ENCODE results near the gene ZNRF4. TPM values are rescaled to one million over a fixed set of nuclear protein-coding genes. Genes with fewer than 3 reads are reported as not detected.

The ZNRF4 gene
- total RNA-seq, 1 experiment from 2014 or later, result not detected

GRCh38 chr19:5478925-5479588 lies 23.8 kb downstream of the ZNRF4 start:
- H3K9me3 Mint-ChIP-seq (ENCODE audit: unreplicated experiment), result no peaks in the 10 kb centered on the region
- H3K9me3 ChIP-seq, result no peaks in the 10 kb centered on the region
- no peak overlapping the region for H3K4me3 ChIP-seq (ENCODE audit: low read depth, low read length)
- no TSS peak for BruUV-seq (replicated peaks)
- no peak overlapping the region for H3K4me3 Mint-ChIP-seq (ENCODE audit: unreplicated experiment)
- no peaks in the 10 kb centered on the region for H3K4me1 Mint-ChIP-seq (ENCODE audit: low read depth, unreplicated experiment)
- no peaks in the 10 kb centered on the region for H3K27me3 Mint-ChIP-seq (ENCODE audit: insufficient read depth, unreplicated experiment)
- intact Hi-C loops (cut with micrococcal nuclease; ENCODE audit: unreplicated experiment), result loop anchor here (10.0 kb wide), 1 partner anchor 74 kb away; no protein-coding TSS in a partner anchor
- H3K27ac Mint-ChIP-seq (ENCODE audit: unreplicated experiment), result no peak overlapping the region
- no peaks in the 10 kb centered on the region for H3K36me3 Mint-ChIP-seq (ENCODE audit: insufficient read depth, unreplicated experiment)
- DNase-seq, result no peak
- 0 out of 2 replicates have a peak, but pooled peaks cover under 1% of the 10 kb centered on the region for H3K4me1 ChIP-seq
- H3K36me3 ChIP-seq (ENCODE audit: control insufficient read depth, insufficient read depth, low read length), result no peaks in the 10 kb centered on the region
- ChIA-PET POLR2A (no interaction called here), CTCF (no interaction called here)
- no peak for TF ChIP-seq CTCF (IDR thresholded peaks at IDR 0.05; ENCODE audit: insufficient read depth in 1 of 2, low read depth in 1 of 2, low read length in 1 of 2, severe bottlenecking in 1 of 2, unreplicated experiment in 1 of 2)
- H3K27me3 ChIP-seq (replicated peaks; ENCODE audit: control insufficient read depth, insufficient read depth, low read length), result no peaks in the 10 kb centered on the region

- POLR2A ChIA-PET, result no interaction called here
- Histone ChIP-seq H3K4me3 (ENCODE audit: low read depth, low read length) (no peak overlapping the region), H3K36me3 (ENCODE audit: control insufficient read depth, insufficient read depth, low read length) (no peaks in the 10 kb centered on the region), H3K9me3 (no peaks in the 10 kb centered on the region), H3K27me3 (replicated peaks; ENCODE audit: control insufficient read depth, insufficient read depth, low read length) (no peaks in the 10 kb centered on the region), H3K4me1 (0 out of 2 replicates have a peak, but pooled peaks cover 3% of the 10 kb centered on the region)
- Mint-ChIP-seq H3K4me3 (ENCODE audit: unreplicated experiment) (no peak overlapping the region), H3K9me3 (ENCODE audit: unreplicated experiment) (no peaks in the 10 kb centered on the region), H3K27me3 (ENCODE audit: insufficient read depth, unreplicated experiment) (no peaks in the 10 kb centered on the region), H3K36me3 (ENCODE audit: insufficient read depth, unreplicated experiment) (no peaks in the 10 kb centered on the region), H3K4me1 (ENCODE audit: low read depth, unreplicated experiment) (no peaks in the 10 kb centered on the region), H3K27ac (ENCODE audit: unreplicated experiment) (no peak overlapping the region)
- no TSS peak for BruUV-seq (replicated peaks)
- no peak for DNase-seq
- intact Hi-C loops (cut with micrococcal nuclease; ENCODE audit: unreplicated experiment), result loop anchor here (10.0 kb wide), 1 partner anchor 75 kb away; no protein-coding TSS in a partner anchor
- no peak for TF ChIP-seq CTCF (IDR thresholded peaks at IDR 0.05; ENCODE audit: insufficient read depth in 1 of 2, low read depth in 1 of 2, low read length in 1 of 2, severe bottlenecking in 1 of 2, unreplicated experiment in 1 of 2)
- CTCF ChIA-PET, result no interaction called here
Observed at GRCh38 chr19:5479958-5480357, 24.7 kb downstream of the ZNRF4 start.

- BruUV-seq (replicated peaks), result no TSS peak
- Histone ChIP-seq H3K4me3 (ENCODE audit: low read depth, low read length) (no peak overlapping the region), H3K27me3 (replicated peaks; ENCODE audit: control insufficient read depth, insufficient read depth, low read length) (no peaks in the 10 kb centered on the region), H3K4me1 (0 out of 2 replicates have a peak, but pooled peaks cover 3% of the 10 kb centered on the region), H3K36me3 (ENCODE audit: control insufficient read depth, insufficient read depth, low read length) (no peaks in the 10 kb centered on the region), H3K9me3 (no peaks in the 10 kb centered on the region)
- no peaks in the 10 kb centered on the region for H3K27me3 Mint-ChIP-seq (ENCODE audit: insufficient read depth, unreplicated experiment)
- H3K4me3 Mint-ChIP-seq (ENCODE audit: unreplicated experiment), result no peak overlapping the region
- no peaks in the 10 kb centered on the region for H3K4me1 Mint-ChIP-seq (ENCODE audit: low read depth, unreplicated experiment)
- DNase-seq, result peak; percentile 51 to 59
- ChIA-PET CTCF (no interaction called here), POLR2A (no interaction called here)
- TF ChIP-seq CTCF (IDR thresholded peaks at IDR 0.05; ENCODE audit: insufficient read depth in 1 of 2, low read depth in 1 of 2, low read length in 1 of 2, severe bottlenecking in 1 of 2, unreplicated experiment in 1 of 2), result peak; percentile 38 to 55
- H3K36me3 Mint-ChIP-seq (ENCODE audit: insufficient read depth, unreplicated experiment), result no peaks in the 10 kb centered on the region
- intact Hi-C loops (cut with micrococcal nuclease; ENCODE audit: unreplicated experiment), result no loop called here
- H3K27ac Mint-ChIP-seq (ENCODE audit: unreplicated experiment), result no peak overlapping the region
- H3K9me3 Mint-ChIP-seq (ENCODE audit: unreplicated experiment), result no peaks in the 10 kb centered on the region
Observed at GRCh38 chr19:5480427-5480836, 25.2 kb downstream of the ZNRF4 start.

Data from Caco-2 (cell line).